ENCODE data around the gene SLIRP. TPM values are rescaled to one million over a fixed set of nuclear protein-coding genes. Genes with fewer than 3 reads are reported as not detected.

Gene SLIRP
- total and polyA plus RNA-seq, 9 donors: 61.6 to 146 (median 78.3) TPM

DNA sequence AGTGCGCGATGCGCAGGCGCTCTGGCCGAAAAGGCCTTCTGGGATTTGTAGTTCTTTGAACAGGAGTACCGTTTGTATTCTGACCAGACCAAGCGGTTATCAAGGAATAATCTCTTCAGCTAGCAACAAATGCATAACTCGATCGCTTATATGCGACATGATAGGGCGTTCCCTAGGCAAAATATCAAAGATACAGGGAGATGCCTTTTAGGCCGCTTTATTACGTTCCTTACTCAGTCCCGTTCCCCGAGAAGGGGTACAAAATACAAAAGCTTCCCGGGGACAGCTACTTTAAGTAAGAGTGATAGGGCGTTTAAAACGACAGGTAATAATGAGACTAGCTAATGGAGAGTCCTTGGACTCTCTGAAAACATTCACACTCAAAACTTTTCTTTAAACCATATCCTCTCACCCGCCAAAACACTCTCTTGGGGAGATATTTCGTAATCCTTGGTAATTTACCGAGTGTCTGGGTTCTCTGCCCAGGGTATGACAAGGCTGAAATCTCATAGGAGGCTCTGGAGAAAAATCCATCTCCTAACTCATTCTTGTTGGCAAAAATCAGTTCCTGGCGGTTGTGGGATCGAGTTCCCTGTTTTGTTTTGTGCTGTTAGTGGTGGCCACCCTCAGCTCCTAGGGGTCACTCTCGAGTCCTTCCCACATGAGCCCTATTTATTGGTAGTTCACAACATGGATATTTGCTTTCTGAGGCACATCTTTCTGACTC is 53.5 kb downstream of the SLIRP start:
- Histone ChIP-seq H3K9me3 (no peaks in the 10 kb centered on the region), H3K27me3 (no peaks in the 10 kb centered on the region), H3K4me3 (peak overlapping the region; percentile 91), H3K4me1 (ENCODE audit: insufficient read depth) (peaks cover 13% of the 10 kb centered on the region), H3K36me3 (no peaks in the 10 kb centered on the region), H3K27ac (peak overlapping the region; percentile 69 to 84)
- intact Hi-C loops (cut with DNase I): no loop called here
- WGBS, 3 donors: 1 to 2% (median 2%) methylated on average over 24 of the region's 24 CpGs
- no peak for TF ChIP-seq POLR2A (IDR thresholded peaks at IDR 0.05)
- TF ChIP-seq, protein P1, sequence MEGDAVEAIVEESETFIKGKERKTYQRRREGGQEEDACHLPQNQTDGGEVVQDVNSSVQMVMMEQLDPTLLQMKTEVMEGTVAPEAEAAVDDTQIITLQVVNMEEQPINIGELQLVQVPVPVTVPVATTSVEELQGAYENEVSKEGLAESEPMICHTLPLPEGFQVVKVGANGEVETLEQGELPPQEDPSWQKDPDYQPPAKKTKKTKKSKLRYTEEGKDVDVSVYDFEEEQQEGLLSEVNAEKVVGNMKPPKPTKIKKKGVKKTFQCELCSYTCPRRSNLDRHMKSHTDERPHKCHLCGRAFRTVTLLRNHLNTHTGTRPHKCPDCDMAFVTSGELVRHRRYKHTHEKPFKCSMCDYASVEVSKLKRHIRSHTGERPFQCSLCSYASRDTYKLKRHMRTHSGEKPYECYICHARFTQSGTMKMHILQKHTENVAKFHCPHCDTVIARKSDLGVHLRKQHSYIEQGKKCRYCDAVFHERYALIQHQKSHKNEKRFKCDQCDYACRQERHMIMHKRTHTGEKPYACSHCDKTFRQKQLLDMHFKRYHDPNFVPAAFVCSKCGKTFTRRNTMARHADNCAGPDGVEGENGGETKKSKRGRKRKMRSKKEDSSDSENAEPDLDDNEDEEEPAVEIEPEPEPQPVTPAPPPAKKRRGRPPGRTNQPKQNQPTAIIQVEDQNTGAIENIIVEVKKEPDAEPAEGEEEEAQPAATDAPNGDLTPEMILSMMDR (IDR thresholded peaks at IDR 0.05): no peak
- no peak for TF ChIP-seq EP300 (IDR thresholded peaks at IDR 0.05)
- DNase-seq: peak in 4 of 5 donors; percentile 15 to 61 (median 30)

DNA sequence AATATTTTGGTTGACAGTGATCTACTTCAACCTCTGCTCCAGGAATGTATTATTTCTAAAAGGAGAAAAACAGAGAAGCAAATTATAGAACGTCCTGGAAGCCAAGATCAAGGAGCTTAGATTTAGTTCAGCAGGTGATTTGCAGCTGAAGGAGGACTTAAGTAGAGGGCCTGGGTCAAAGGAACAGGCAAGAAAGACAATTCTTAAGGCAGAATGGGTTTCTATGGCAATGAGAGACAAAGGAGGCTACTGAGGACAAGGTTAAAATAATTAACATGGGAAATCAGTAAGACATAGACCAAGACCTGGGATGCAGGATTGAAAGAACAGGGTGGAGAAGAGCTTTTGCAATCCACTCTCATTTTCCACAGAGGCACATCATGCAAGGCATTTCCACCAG is 55.4 kb downstream of the SLIRP start:
- Histone ChIP-seq H3K36me3 (no peaks in the 10 kb centered on the region), H3K9me3 (no peaks in the 10 kb centered on the region), H3K4me1 (ENCODE audit: insufficient read depth) (peaks cover 13% of the 10 kb centered on the region), H3K27me3 (no peaks in the 10 kb centered on the region), H3K27ac (no peak overlapping the region), H3K4me3 (no peak overlapping the region)
- intact Hi-C loops (cut with DNase I): no loop called here
- DNase-seq: no peak
- TF ChIP-seq EP300 (IDR thresholded peaks at IDR 0.05) (no peak), POLR2A (IDR thresholded peaks at IDR 0.05) (no peak)
- TF ChIP-seq, protein P1 (IDR thresholded peaks at IDR 0.05): no peak
- 36 to 46% (median 42%) methylated on average over 1 of the region's 1 CpG for WGBS, 3 donors

DNA sequence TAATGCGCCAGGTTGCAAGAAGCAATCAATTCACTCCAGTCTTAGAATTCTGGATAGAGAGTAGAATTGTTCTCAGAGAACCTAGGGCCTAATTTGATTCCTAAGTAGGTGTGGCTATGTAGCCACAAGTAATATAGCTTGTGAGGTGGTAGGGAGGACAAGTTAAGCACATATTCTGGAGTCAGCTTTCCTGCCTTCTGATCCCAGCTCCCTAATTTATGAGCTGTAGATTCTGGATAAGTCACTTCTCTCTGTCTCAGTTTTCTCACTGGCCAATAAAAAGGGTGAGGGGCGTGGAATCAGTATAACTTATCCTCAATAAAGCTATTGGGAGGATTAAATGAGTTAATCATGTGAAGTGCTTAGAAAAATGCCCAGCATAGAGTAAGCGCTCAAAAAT is 56.1 kb downstream of the SLIRP start:
- no peaks in the 10 kb centered on the region for H3K36me3 ChIP-seq
- TF ChIP-seq, protein P1 (IDR thresholded peaks at IDR 0.05): no peak
- TF ChIP-seq POLR2A (IDR thresholded peaks at IDR 0.05): no peak
- TF ChIP-seq EP300 (IDR thresholded peaks at IDR 0.05): no peak
- H3K27ac ChIP-seq: no peak overlapping the region
- intact Hi-C loops (cut with DNase I): no loop called here
- H3K4me3 ChIP-seq: no peak overlapping the region
- 84 to 87% (median 85%) methylated on average over 3 of the region's 3 CpGs for WGBS, 3 donors
- H3K27me3 ChIP-seq: no peaks in the 10 kb centered on the region
- DNase-seq: no peak
- H3K4me1 ChIP-seq (ENCODE audit: insufficient read depth): peaks cover 10% of the 10 kb centered on the region
- no peaks in the 10 kb centered on the region for H3K9me3 ChIP-seq

Other genes starting within 250 kb of the SLIRP start
- 1 to 10 TPM in 1 of 7 donors, under 1 TPM in 2, not detected in 4; 0.20 to 1.0 (median 0.72) TPM for gene ISM2, start 209.3 kb upstream of the SLIRP start, total RNA-seq
- under 1 TPM; 0.05 to 0.13 TPM for gene ISM2, start 209.3 kb upstream of the SLIRP start, polyA plus RNA-seq
- gene SPTLC2, start 91.5 kb upstream of the SLIRP start, total RNA-seq: 10 to 100 TPM; 13.1 to 31.1 (median 22.2) TPM
- 10 to 100 TPM in 1 of 2 donors, 1 to 10 TPM in 1; 8.0 to 18.4 TPM for gene SPTLC2, start 91.5 kb upstream of the SLIRP start, polyA plus RNA-seq
- gene ALKBH1, start 80 bp upstream of the SLIRP start, total RNA-seq: 10 to 100 TPM in 3 of 7 donors, 1 to 10 TPM in 4; 8.4 to 13.3 (median 9.9) TPM
- gene ALKBH1, start 80 bp upstream of the SLIRP start, polyA plus RNA-seq: 10 to 100 TPM; 10.8 to 12.8 TPM
- gene SNW1, start 53.1 kb downstream of the SLIRP start, total RNA-seq: 10 to 100 TPM; 29.2 to 80.1 (median 69.8) TPM
- gene SNW1, start 53.1 kb downstream of the SLIRP start, polyA plus RNA-seq: 10 to 100 TPM; 55.7 to 87.8 TPM
- gene ADCK1, start 92.0 kb downstream of the SLIRP start, total RNA-seq: 1 to 10 TPM; 1.7 to 7.9 (median 7.2) TPM
- 1 to 10 TPM; 3.5 to 3.9 TPM for gene ADCK1, start 92.0 kb downstream of the SLIRP start, polyA plus RNA-seq